Skeletal muscle satellite cell (primary cell): ENCODE results near the gene SSC4D.
"Not testable (repeated sequence)": the region's sequence is repeated elsewhere in the genome, so short reads cannot be mapped to it uniquely, and the experiment has no call there.

Experiments used
- H3K27me3 ChIP-seq: 2 replicates; pipeline ENCODE4 v1.7.0; 2013; ENCODE audit warnings: low read length; ENCODE audit not compliant: control insufficient read depth, insufficient read depth
- H3K36me3 ChIP-seq: 2 replicates; pipeline ENCODE4 v1.7.0; 2013; ENCODE audit warnings: mild to moderate bottlenecking, control low read depth, low read length; ENCODE audit not compliant: insufficient read depth
- H3K4me1 ChIP-seq: 2 replicates; pipeline ENCODE4 v1.7.0; 2013; ENCODE audit warnings: low read length; ENCODE audit not compliant: control insufficient read depth, insufficient read depth
- H3K4me2 ChIP-seq: 2 replicates; pipeline ENCODE4 v1.7.0; 2013; ENCODE audit warnings: mild to moderate bottlenecking, low read length
- H3K4me3 ChIP-seq: 2 replicates; pipeline ENCODE4 v1.7.0; 2013; ENCODE audit warnings: low read length
- H3K9ac ChIP-seq: 2 replicates; pipeline ENCODE4 v1.7.0; 2013; ENCODE audit warnings: mild to moderate bottlenecking, low read depth, low read length, moderate library complexity
- H3K9me3 ChIP-seq: replicated peaks from 2 replicates; pipeline ENCODE4 v1.7.0; 2013; ENCODE audit warnings: mild to moderate bottlenecking, control low read depth, low read length

Gene SSC4D

DNA sequence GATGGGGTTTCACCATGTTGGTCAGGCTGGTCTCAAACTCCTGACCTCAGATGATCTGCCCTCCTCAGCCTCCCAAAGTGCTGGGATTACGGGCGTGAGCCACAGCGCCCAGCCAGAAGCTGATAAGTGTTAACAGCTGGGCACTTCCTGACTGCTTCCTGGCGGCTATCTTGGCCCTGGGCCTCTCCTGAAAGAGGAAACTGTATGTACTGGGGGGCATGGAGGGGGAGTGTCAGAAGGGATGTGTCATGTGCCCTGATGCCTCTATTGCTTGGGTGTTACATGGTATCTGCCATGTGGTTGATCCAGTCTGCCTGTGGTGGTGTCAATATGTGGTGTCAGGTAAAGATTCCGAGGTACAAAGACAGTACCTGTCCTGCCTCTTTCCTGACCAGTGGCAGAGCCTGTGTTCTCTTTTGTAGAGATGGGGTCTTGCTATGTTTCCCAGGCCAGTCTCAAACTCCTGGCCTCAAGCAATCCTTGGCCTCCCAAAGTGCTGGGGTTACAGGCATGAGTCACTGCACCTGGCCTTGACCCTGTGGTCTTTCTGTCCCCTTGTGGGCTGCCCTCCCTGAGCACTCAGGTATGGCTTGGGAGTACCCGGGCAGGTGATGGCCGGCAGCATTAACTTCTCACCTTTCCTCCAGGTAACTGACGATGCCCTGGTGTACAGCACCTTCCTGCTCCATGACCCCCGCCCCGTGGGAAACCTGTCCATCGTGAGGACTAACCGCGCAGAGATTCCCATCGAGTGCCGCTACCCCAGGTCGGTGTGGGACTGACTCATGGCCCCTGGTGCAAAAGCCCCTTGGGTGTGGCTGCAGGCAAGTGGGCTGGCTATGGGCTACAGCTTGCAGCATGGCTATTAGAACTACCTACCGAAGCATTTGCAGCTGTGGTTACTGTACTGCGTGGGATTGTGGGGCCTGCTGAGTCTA lies 19.6 kb upstream of the SSC4D start:
- Histone ChIP-seq H3K4me3 (no peak overlapping the region), H3K9ac (no peak overlapping the region), H3K4me1 (peaks cover 3% of the 10 kb centered on the region), H3K4me2 (no peak overlapping the region), H3K9me3 (no peaks in the 10 kb centered on the region), H3K36me3 (no peaks in the 10 kb centered on the region), H3K27me3 (no peaks in the 10 kb centered on the region)

DNA sequence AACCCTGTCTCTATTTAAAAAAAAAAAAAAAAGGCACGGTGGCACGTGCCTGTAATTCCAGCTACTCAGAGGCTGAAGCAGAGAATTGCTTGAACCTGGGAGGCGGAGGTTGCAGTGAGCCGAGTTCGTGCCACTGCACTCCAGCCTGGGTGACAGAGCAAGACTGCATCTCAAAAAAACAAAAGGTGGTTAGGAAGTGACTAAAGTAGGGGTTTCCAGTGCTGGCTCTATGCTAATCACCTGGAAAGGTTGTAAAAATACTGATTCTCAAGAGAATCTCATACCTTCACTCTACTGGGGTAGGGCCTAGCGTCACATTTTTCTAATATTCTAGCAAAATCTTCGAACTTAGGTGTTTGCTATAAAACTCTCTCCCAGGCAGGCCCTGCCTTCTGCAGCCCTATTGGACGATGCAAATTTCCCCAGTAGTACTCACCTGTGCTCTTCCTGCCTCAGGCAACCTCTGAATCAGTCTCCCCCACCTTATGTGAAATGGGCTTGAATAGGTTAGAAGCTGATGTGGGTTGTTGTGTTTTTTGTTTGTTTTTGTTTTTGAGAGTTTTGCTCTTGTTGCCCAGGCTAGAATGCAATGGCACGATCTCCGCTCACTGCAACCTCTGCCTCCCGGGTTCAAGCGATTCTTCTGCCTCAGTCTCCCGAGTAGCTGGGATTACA lies 18.8 kb upstream of the SSC4D start:
- H3K9ac ChIP-seq, result no peak overlapping the region

DNA sequence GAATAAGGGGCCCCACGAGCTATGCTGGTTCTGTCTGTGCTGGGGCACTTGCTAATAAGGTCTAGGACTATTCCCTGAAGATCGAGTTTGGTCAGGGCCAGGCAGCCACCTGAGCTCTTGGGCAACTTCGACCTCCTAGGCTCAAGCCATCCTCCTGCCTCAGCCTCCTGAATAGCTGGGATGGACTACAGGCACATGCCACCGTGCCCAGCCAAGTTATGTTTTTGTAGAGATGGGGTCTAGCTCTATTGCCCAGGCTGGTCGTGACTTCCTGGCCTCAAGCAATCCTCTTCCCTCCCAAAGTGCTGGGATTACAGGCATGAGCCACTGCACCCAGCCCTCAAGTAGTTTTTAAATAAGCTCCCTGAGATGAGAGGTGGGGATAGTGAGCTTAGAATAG lies 18.1 kb upstream of the SSC4D start:
- Histone ChIP-seq H3K36me3 (no peaks in the 10 kb centered on the region), H3K4me1 (peaks cover 12% of the 10 kb centered on the region), H3K27me3 (no peaks in the 10 kb centered on the region), H3K9ac (no peak overlapping the region), H3K4me2 (no peak overlapping the region), H3K9me3 (no peaks in the 10 kb centered on the region), H3K4me3 (no peak overlapping the region)

More for the DNA sequence above, 18.8 kb upstream of the SSC4D start:
- Histone ChIP-seq H3K36me3 (no peaks in the 10 kb centered on the region), H3K4me3 (no peak overlapping the region), H3K4me2 (no peak overlapping the region), H3K9me3 (no peaks in the 10 kb centered on the region), H3K27me3 (no peaks in the 10 kb centered on the region), H3K4me1 (peaks cover 10% of the 10 kb centered on the region)

DNA sequence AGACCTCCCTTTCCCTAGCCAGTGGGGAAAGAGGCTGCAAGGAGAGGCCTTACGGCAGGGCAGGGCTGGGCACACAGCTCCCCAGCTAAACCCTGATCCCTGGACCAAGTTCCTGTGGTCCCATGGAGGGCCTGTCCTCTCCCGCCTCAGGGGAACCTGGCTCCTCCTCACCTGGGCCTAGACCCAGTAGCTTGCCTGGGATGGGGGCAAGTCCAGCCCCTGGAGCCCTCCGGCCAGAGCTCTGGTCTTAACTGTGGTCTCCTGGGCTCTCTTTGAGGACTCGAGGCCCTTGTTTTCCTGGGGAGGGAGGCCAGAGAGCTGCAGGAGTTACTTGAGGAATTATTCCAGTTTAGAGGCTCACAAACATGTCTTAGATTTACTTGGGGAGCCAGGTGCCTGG lies 16.7 kb upstream of the SSC4D start:
- no peaks in the 10 kb centered on the region for H3K9me3 ChIP-seq
- peaks cover 16% of the 10 kb centered on the region for H3K4me1 ChIP-seq
- no peak overlapping the region for H3K4me3 ChIP-seq
- H3K36me3 ChIP-seq, result no peaks in the 10 kb centered on the region
- H3K4me2 ChIP-seq, result no peak overlapping the region
- H3K27me3 ChIP-seq, result no peaks in the 10 kb centered on the region
- H3K9ac ChIP-seq, result no peak overlapping the region

GRCh38 chr7:76425558-76425957 lies 16.1 kb upstream of the SSC4D start:
- not testable (repeated sequence) for H3K4me3 ChIP-seq, H3K27me3 ChIP-seq, H3K9me3 ChIP-seq, H3K36me3 ChIP-seq, H3K9ac ChIP-seq, H3K4me2 ChIP-seq
- peaks cover 16% of the 10 kb centered on the region for H3K4me1 ChIP-seq

DNA sequence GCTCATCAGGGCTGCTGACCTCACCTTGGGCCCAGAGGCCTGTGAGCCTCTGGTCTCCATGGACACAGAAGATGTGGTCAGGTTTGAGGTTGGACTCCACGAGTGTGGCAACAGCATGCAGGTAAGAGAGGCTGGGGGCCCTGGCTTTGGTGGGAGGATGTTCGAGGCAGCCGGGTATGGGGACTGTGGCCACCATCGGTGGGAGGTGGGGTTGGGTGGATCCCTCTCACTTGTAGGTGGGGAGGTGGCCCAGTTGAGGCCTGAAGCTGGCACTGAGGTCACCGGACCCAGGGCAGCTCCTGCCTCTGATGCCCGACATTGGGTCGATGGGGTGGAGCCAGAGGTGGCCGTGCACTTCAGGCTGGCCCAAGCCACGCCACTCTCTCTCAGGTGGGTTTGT lies 15.7 kb upstream of the SSC4D start:
- Histone ChIP-seq H3K4me3 (no peak overlapping the region), H3K4me1 (peaks cover 16% of the 10 kb centered on the region), H3K4me2 (no peak overlapping the region), H3K27me3 (no peaks in the 10 kb centered on the region), H3K9me3 (no peaks in the 10 kb centered on the region), H3K9ac (no peak overlapping the region), H3K36me3 (no peaks in the 10 kb centered on the region)

- Histone ChIP-seq H3K9me3 (no peaks in the 10 kb centered on the region), H3K4me2 (no peak within 1 kb of the TSS), H3K36me3 (no peaks in the 10 kb centered on the region), H3K4me1 (peaks cover 16% of the 10 kb centered on the region), H3K9ac (peak within 1 kb of the TSS; percentile 6), H3K4me3 (no peak within 1 kb of the TSS), H3K27me3 (no peaks in the 10 kb centered on the region)
Observed at GRCh38 chr7:76424413-76425111, 15.1 kb upstream of the SSC4D start, which contains the start of gene ZP3. Gene ZP3, plus strand, starts transcription at chr7:76424950. Its CDS starts 15 bp downstream, at chr7:76424965.

GRCh38 chr7:76423666-76424412 lies 14.3 kb upstream of the SSC4D start:
- no peak overlapping the region for H3K4me3 ChIP-seq
- no peaks in the 10 kb centered on the region for H3K27me3 ChIP-seq
- H3K9ac ChIP-seq, result peak overlapping the region; percentile 6
- H3K36me3 ChIP-seq, result no peaks in the 10 kb centered on the region
- no peak overlapping the region for H3K4me2 ChIP-seq
- H3K4me1 ChIP-seq, result peaks cover 16% of the 10 kb centered on the region
- H3K9me3 ChIP-seq, result no peaks in the 10 kb centered on the region

GRCh38 chr7:76421097-76421496 lies 11.6 kb upstream of the SSC4D start:
- not testable (repeated sequence) for H3K9me3 ChIP-seq, H3K4me2 ChIP-seq, H3K36me3 ChIP-seq, H3K27me3 ChIP-seq, H3K9ac ChIP-seq, H3K4me3 ChIP-seq
- H3K4me1 ChIP-seq, result peaks cover 13% of the 10 kb centered on the region

- H3K27me3 ChIP-seq, H3K9ac ChIP-seq, H3K4me2 ChIP-seq, H3K4me1 ChIP-seq, H3K9me3 ChIP-seq, H3K4me3 ChIP-seq, H3K36me3 ChIP-seq: not testable (repeated sequence)
Observed at GRCh38 chr7:76417654-76418310, 8.3 kb upstream of the SSC4D start.
